Activated naive CD4-positive, alpha-beta T cell treated with Interleukin-2 at 50 U/mL for 16 hours (primary cell): Measurements from ENCODE around the gene KIAA1217.

Experiments used
- DNase-seq: peaks from one replicate; pipeline ENCODE4 v3.0.0-alpha.2; 2020

Gene KIAA1217

GRCh38 chr10:24242562-24242961 is 33.6 kb downstream of the KIAA1217 start:
- DNase-seq: no peak

GRCh38 chr10:24246365-24246764 is 37.4 kb downstream of the KIAA1217 start:
- no peak for DNase-seq

GRCh38 chr10:24247841-24248240 is 38.9 kb downstream of the KIAA1217 start:
- DNase-seq: no peak

- DNase-seq: no peak
These were observed 41.0 kb downstream of the KIAA1217 start for GRCh38 chr10:24249829-24250415.

GRCh38 chr10:24251547-24251946 is 42.6 kb downstream of the KIAA1217 start:
- no peak for DNase-seq

- DNase-seq: no peak
These were observed 45.2 kb downstream of the KIAA1217 start for GRCh38 chr10:24254180-24254579.

- DNase-seq: no peak
These were observed 46.4 kb downstream of the KIAA1217 start for GRCh38 chr10:24255115-24255880.

- no peak for DNase-seq
These were observed 47.0 kb downstream of the KIAA1217 start for GRCh38 chr10:24255881-24256311.

- DNase-seq: no peak
These were observed 47.7 kb downstream of the KIAA1217 start for GRCh38 chr10:24256619-24257107.

GRCh38 chr10:24257588-24257987 is 48.6 kb downstream of the KIAA1217 start:
- no peak for DNase-seq

GRCh38 chr10:24259365-24260130 is 50.6 kb downstream of the KIAA1217 start:
- DNase-seq: no peak

- DNase-seq: no peak
These were observed 52.7 kb downstream of the KIAA1217 start for GRCh38 chr10:24261627-24262026.

- no peak for DNase-seq
These were observed 54.1 kb downstream of the KIAA1217 start for GRCh38 chr10:24262929-24263590.

GRCh38 chr10:24269476-24269875 is 60.5 kb downstream of the KIAA1217 start:
- DNase-seq: no peak

- DNase-seq: no peak
These were observed 63.4 kb downstream of the KIAA1217 start for GRCh38 chr10:24272374-24272773.

- no peak for DNase-seq
These were observed 68.3 kb downstream of the KIAA1217 start for GRCh38 chr10:24277277-24277676.

GRCh38 chr10:24277771-24278170 is 68.8 kb downstream of the KIAA1217 start:
- no peak for DNase-seq

GRCh38 chr10:24278176-24278889 is 69.4 kb downstream of the KIAA1217 start:
- no peak for DNase-seq

GRCh38 chr10:24279166-24279565 is 70.2 kb downstream of the KIAA1217 start:
- DNase-seq: no peak

GRCh38 chr10:24287559-24288195 is 78.7 kb downstream of the KIAA1217 start:
- no peak for DNase-seq

- DNase-seq: no peak
These were observed 79.6 kb downstream of the KIAA1217 start for GRCh38 chr10:24288581-24288980.

- DNase-seq: no peak
These were observed 80.3 kb downstream of the KIAA1217 start for GRCh38 chr10:24289235-24289634.
